ENCODE results near the gene PTPRN2.

The PTPRN2 gene

DNA sequence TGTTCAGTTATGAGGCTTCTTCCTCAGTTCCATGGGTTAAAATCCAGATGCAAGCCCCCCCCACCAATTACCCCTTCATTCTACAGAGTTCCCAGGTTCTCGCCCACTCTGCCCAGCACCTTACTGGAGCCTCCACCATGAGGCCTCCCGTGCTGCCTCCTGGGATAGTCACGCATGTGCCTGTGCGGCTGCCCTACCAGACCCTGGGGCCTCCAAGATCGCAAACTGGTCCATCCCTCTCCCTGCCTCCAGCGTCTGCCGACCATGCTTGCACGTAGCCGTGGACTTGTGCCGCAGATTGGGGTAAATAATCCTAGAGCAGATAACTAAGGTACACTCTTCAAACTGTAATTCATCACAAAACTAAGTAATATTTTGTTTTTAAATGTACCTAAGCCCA, 611.2 kb downstream of the PTPRN2 start:
- H3K27ac ChIP-seq: no peak overlapping the region
- DNase-seq (ENCODE audit: low read depth, low spot score): no peak

DNA sequence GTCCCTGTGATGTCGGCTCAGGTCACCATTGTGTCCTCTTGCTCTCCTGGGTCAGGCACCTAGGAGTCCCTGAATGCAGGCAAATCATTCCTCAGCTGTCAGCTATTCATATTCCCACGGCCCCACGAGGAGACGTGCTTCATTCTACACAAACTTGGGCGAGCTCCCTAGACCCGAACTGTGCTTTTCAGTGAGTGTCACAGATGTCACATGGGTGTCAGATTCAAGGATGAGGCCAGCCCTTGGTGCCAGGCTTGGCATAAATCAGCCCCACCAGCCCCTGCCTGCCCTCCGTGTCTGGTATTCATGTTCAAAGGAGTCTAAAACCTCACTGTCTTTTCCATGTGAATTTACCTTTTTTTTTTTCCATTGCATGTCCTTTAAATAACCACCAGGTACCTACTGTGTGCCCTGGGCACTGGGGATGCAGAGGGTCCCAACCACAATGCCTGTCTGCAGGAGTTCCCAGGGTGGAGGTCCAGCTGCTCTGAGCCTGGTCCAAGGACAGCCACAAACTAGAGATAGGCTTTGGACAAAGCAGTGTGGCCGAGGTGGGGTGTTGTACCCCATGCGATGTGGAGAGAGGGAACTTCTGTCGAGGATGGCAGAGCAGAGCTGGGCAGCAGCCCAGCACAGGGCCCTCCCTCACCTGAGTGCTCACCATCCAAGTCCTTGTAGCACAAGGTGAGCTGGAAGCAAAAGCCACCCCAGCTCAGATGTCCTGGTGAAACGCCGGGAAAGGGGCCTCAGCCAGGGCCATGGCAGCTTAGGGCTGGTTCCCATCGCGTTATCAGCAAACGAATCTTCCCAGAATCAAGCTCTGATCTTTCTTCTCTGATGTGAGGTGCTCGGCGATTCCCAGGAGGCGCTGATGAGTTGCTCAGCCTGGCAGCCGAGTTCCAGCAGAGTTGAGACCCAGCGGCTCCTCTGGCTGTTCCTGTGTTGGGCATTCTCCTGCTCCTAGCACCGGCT, 611.9 kb downstream of the PTPRN2 start:
- H3K27ac ChIP-seq: no peak overlapping the region
- DNase-seq (ENCODE audit: low read depth, low spot score): no peak

DNA sequence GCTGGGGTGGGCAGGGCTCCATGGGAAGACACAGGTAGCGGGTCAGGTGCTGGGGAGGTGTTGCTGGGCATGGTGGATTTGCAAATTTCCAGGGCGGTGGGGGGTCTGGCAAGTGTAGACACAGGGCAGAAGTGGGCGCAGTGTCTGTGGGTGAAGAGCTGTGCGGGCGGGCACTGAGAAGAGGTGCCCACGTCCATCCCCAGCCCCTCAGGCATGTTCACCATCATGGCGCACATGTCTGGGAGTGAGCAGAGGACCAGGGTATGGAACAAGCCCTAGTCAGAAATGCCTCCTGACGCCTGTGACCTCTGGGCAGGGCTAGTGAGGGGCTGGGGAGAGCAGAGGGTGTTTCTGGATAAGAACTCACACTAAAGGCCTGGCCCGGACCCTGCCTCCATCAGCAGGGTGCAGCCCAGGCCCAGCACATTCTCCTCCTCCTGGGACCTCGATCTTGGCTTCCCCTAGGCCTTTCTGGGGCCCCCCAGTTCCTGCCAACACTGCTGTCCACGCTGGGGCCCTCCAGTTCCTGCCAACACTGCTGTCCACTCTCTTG, 612.9 kb downstream of the PTPRN2 start:
- H3K27ac ChIP-seq: no peak overlapping the region
- DNase-seq (ENCODE audit: low read depth, low spot score): no peak

DNA sequence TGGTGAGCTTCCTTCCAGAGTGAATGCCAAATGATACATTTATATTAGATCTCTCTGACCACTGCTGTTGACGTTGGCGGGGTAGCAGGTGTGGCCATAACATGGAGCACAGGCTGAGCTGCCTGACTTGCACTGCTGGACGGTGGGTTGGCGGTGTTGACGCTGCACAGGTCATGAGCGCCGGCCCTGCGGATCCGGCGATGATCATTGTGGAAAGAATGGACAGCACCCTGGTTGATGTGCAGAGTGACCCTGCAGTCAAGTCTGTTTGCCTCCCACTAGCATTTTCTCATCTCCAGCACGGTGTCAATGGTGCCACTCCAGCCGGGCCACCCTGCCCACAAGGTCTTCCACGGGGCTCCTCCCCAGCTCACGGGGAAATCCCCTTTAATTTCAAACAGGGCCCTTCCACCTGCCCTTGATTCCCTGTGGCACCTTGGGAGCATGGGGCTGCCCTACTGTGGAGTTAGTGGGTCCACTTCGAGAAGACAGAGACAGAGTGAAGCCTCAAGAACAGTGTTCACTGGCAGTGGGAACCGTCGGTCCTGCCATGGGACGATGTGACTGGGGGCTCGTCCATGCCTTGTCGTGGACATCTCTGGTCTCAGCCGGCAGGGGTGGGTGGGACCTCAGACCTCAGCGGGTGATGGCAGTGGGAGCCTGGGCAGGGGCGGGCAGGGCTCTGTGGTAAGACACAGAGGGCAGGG, 613.5 kb downstream of the PTPRN2 start:
- H3K27ac ChIP-seq: no peak overlapping the region
- DNase-seq (ENCODE audit: low read depth, low spot score): no peak

DNA sequence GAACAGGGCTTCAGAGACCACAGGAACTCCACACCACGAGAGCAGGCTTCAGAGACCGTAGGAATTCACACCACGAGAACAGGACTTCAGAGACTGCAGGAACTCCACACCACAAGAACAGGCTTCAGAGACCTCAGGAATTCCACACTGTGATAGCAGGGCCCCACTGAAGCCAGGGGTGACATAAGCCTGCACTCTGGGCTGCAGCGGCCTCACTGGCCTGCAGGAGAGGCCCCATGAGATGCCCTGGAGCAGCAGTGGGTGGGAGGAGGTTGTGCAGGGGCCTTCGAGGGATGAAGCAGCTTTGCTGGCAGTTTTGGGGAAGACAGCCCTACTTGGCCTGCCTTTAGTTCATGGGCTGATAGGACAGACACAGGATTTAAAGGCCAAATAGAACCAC, 614.7 kb downstream of the PTPRN2 start:
- H3K27ac ChIP-seq: no peak overlapping the region
- no peak for DNase-seq (ENCODE audit: low read depth, low spot score)

DNA sequence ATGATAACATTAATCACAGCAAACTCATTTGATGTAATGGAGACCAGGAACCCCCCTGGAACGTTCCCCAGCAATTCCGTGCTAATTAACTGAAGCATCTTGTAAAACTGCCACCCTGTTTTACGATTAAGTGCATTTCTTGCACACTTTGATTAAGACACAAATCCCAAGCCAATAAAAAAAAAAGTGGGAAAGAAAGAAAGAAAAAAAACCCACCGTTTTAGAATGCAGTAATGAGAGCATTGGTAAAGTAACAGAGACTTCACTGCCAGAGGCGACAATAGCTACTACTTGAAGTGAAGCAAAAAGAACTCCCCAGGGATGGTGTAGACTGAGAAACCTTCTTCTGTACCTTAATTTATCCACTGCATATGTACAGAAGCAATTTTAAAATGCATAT, 616.1 kb downstream of the PTPRN2 start:
- no peak overlapping the region for H3K27ac ChIP-seq
- DNase-seq (ENCODE audit: low read depth, low spot score): no peak

DNA sequence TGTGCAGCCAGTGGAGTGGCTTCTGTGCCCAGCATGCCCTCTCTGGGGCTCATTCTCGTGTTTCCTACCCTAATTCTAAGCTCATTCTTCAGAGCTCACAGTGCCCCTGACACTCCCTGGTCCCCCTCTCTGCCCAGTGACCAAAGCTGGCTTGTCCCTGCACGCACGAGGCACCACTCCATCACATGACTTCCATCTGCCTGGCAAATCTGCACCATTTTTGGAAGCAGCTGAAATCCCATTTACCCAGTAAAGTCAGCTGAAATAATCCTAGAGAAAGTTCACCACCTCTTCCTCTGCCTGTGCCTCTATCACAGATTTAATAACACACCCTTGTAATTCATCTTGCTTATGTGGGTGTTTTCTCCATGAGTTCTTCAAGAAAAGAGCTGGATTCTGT, 616.9 kb downstream of the PTPRN2 start:
- DNase-seq (ENCODE audit: low read depth, low spot score): no peak
- H3K27ac ChIP-seq: no peak overlapping the region

DNA sequence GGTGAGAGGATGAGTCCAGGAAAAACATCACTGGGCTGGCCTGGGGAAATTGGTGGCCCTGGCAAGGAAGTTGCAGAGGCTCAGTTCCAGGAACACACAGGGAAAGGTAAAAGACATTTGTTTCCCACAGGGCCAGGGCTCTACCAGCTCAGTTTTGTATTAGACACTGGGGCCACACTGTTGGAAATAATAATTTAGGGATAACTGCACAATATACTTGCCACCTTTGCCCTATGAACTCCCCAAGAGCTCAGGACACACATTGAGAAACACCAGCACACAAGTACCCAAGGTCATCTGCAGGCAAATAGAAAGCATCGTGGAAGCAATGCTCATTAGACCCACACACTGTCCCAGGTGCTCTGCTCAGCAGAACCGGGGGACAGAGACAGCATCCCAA, 617.6 kb downstream of the PTPRN2 start:
- no peak overlapping the region for H3K27ac ChIP-seq
- DNase-seq (ENCODE audit: low read depth, low spot score): no peak

DNA sequence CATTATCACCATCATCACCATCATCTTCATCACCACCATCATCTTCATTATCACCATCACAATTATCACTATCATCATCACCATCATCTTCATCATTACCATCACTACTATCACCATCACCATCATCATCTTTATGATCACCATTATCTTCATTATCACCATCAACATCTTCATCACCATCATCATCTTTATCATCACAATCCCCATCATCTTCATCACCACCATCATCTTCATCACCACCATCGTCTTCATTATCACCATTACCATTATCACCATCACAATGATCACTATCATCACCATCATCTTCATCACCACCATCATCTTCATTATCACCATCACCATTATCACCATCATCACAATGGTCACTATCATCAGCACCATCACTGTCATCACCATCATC, 621.1 kb downstream of the PTPRN2 start:
- DNase-seq (ENCODE audit: low read depth, low spot score): no peak

DNA sequence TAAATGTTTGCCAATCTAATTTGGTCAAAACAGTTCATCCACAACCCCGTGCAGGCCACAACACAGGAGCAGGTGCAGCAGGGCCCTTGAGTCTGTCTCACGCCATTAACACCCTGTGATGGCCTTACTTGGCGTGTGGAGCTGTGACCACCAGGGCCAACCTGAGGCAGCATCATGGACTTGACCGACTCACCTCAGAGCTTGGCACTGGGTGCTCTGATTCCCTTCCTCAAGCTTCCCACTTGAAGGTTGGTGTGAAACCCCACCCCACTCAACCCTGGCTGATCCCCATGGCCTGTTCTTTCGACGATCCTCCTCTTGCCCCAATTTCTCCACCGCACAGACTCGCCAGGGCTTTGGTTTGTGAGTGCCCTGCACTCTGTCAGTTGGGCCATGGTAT, 623.1 kb downstream of the PTPRN2 start:
- H3K27ac ChIP-seq: no peak overlapping the region
- DNase-seq (ENCODE audit: low read depth, low spot score): no peak

More for the DNA sequence above, 621.1 kb downstream of the PTPRN2 start:
- H3K27ac ChIP-seq: no peak overlapping the region

DNA sequence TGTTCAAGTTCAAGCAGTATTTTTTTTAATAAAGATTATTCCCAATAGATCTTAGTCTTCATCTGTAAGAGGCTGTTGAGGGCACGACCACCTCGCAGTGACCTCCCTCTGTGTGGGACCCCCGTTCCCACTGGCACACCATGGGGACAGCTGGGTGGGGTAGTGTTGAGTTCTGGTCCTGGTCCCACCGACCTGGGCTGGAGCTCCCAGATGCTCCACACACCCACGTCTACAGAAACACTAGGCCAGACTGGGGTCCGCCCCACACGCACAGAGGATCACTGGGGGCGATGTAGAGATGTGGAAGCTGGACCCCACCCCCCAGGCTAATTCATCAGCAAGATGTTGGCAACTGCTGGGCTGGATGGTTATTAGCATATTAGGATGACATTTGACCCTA, 623.6 kb downstream of the PTPRN2 start:
- H3K27ac ChIP-seq: no peak overlapping the region

DNA sequence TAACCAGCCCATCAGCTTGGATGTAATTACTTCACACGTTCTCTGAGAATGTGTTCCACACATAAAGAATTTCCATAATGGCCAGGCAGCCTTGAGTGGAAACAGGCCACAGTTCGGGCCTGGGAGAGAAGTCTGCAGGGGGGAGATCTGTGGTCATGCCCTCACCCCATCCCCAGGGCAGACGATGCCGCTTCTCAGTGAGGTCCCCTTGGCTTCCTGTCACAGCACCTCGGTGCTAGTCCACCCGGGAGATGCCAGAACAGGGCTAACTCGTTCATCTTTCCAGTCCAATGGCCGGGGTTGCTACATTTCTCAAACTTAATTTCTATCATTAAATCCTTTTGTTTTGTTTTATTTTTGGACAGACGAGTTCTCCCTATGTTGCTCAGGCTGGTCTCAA, 624.1 kb downstream of the PTPRN2 start:
- H3K27ac ChIP-seq: no peak overlapping the region
- DNase-seq (ENCODE audit: low read depth, low spot score): no peak

More for the DNA sequence above, 623.6 kb downstream of the PTPRN2 start:
- DNase-seq (ENCODE audit: low read depth, low spot score): no peak

DNA sequence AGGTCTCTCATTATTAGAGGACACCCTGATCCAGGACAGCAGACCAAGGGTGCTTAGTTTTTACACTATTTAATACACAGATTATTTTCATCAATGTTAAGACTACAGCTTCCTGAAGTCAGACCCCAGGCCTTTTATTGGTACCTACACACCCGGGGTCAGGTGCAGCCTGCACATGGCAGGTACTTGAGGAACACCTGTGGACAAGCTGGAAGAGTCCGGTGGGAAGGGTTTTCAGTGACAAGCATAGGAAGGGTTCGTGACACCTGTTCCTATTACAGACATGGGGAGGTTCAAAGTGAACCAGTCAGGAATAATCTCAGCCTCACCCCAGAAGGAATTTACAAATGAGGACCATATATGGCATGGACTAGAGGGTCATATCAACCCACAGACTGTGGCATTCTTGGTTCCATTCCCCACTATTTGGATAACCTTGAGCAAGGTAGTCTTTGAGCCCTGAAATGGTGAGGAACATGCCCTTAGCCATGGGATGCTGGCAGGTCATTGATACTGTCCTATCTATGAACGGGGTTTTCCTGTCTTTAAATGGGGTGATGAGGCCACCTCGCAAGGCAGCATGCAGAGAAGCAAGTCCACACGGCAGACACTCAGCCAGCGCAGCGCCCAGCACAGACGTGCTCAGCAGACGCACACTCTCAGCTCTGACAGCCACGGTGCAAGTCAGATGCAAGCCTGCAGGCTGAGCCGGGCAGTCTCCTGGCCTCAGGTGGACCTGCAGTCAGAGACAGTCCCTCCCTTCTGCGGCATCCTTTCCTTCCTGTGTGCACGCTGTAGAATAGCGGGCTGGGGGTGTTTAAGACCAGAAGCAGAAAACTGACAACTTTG, 624.9 kb downstream of the PTPRN2 start:
- H3K27ac ChIP-seq: no peak overlapping the region
- no peak for DNase-seq (ENCODE audit: low read depth, low spot score)

DNA sequence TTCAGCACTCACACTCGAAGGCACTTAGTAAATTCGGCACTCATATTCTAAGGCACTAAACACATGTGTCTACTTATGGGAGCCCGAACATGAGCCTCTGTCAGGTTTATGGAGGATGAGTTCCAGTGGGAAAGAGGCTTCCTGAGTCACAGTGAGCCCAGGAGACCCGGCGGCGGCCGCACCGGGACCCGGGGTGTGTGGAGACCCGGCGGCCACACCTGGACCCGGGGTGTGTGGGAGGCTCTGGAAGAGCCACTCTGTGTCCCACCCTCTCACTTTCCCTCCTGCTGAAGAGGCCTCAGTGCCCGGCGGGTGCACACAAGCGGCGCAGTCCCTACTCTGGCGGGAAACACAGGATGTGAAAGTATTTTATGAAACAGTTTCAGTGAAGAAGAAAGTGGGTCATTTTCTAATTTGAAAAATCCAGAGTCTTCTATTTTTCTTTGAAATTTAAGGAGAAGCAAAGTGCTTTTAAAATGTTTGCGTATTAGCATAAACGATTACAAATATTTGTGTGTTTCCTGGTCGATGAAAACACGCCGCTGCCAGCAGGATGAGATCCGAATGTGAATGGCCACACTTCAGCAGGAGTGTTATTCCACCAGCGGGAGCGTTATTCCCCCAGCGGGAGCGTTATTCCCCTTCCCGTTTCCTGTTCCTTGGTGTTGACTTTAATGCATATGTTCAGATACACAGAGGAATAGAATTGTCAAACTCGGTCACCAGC, 625.7 kb downstream of the PTPRN2 start:
- no peak overlapping the region for H3K27ac ChIP-seq
- DNase-seq (ENCODE audit: low read depth, low spot score): no peak

DNA sequence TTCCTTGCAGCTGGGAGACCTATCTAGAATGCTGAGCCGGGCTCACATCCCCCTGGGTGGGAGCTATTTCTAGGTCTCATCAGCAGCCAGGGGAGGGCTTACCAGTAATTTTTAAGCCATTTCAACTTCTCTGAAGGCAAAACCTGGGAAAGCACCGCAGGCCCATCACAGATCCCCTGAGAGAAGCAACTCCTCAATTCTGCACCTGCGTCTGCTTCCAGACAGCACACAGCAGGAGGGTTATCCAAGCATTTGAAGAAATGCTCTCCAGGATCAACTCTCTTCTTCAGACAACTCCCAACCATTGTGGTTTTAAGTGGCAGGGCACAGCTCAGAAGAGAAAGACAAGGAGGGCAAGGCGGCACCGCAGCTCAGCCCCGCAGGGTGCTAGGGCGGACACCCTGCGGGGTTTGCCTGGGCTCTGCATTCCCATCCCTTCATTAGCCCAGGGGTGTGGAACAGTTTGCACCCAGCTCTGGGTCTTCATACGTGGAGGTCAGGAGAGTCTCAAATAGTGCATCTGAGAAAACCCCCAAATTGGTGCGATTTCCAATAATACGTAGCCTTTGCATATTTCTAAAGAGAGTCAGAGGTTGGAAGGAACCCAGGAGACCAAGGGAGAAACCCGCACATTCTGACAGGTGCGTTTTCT, 632.1 kb downstream of the PTPRN2 start:
- no peak for DNase-seq (ENCODE audit: low read depth, low spot score)
- H3K27ac ChIP-seq: no peak overlapping the region

DNA sequence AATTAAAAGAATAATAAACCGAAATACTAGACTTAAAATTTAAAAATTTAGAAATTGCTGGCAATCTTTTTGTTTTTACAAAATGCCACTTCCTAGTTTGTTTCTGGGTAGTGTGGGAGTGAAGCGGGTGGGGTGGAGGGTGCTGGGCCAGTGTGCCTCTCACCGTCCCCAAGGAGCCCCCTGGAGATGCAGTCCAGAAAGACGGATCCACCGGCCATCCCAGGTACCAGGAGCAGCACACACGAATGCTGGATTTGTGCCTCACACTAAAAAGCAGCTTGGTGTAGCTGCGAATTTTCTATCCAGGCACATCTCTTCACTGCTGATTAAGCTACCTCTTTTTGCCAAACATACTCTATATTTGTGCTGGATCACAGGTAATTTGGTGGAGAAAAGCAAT, 632.7 kb downstream of the PTPRN2 start:
- no peak for DNase-seq (ENCODE audit: low read depth, low spot score)
- H3K27ac ChIP-seq: no peak overlapping the region

DNA sequence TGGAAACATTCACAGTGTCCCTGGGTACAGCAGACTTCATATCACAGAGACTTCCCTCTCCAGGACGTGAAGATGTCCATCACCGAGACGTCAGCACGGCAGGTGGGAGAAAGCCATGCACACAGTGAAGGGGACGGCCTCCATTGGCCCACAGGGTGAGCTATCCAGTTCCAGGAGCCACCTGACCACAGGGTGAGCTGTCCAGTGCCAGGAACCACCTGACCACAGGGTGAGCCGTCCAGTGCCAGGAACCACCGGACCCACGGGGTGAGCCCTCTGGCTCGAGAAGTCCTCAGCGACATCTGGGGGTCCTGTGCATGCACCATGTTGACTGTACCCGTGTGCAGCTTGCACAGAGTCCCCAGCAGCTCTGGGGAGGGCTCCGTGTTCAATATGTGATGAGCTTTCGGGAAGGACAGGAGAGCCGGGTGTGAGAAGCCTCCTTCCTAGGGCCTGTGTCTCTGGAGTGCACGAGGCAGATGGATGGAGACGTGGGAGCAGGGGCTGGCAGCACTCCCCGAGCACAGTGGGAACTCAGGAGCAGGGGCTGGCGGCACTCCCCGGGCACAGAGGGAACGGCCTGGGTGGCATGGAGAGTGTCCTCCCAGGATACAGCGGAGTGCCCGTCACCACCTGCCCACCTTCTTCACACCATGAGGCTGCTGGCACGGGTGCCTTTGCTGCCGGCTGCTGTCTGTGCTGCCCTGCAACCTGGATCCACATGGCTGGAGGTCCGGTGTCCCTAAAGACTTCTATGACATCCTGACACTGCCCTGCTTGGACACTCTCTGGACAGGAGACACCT, 634.6 kb downstream of the PTPRN2 start:
- DNase-seq (ENCODE audit: low read depth, low spot score): no peak
- H3K27ac ChIP-seq: no peak overlapping the region

DNA sequence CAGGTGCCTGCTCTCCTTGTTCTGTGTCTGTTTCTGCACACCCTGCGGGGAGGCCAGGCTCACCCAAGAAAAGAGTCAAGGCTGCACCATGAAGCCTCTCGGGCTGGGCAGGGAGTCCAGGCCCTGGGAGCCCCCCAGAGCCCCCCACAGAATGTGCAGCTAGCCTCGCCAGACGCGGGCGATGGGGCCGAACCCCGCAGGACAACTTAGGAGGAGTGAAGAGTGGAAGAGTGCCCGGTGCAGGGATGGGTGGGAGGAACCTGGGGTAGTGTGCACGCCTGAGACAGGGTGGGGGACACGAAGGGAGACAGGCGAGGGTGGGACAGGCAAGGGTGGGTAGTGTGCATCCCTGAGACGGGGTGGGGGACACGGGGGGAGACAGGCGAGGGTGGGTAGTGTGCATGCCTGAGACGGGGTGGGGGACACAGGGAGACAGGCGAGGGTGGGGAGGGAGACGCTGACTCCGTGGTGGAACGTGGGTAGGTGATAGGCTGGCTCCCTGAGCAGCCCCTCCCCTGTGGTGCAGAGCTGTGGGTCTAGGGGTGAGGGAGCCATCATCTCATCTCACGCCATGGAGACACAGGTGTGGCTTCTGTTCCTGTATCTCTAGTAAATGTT, 635.5 kb downstream of the PTPRN2 start:
- no peak for DNase-seq (ENCODE audit: low read depth, low spot score)
- no peak overlapping the region for H3K27ac ChIP-seq

Measured in epithelial cell of prostate (primary cell).